ENCODE measurements around the gene TAS2R20. TPM values are rescaled to one million over a fixed set of nuclear protein-coding genes. Genes with fewer than 3 reads are reported as not detected.

The TAS2R20 gene
- total and polyA plus RNA-seq, 11 donors, result 0.18 to 1.1 (median 0.52) TPM; not detected in 1

DNA sequence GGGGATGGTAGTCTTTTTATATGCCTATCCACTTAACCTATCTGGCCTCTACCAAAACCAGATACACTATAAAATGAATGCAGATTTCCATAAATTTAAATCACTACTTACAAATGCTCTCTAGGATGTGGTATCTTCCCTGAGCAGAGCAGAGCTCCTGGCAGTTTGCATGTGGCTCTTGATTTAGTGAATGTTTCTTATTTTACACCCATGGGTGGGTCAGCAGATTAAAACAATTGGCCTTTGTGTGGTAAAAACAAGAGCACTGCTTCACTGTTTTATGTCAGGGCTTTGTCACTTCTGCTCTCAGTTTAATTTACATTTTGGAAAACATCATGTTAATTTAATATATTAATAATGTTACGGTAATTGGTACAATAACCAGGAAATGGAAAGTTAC is 18.8 kb upstream of the TAS2R20 start:
- no peak for ATAC-seq
- H3K27me3 ChIP-seq, result no peaks in the 10 kb centered on the region
- peaks cover 0 to 2% (median 0%) of the 10 kb centered on the region in 9 donors for H3K36me3 ChIP-seq
- H3K9me3 ChIP-seq, result no peaks in the 10 kb centered on the region
- TF ChIP-seq POLR2A (IDR thresholded peaks at IDR 0.05), result no peak
- TF ChIP-seq, protein P1, sequence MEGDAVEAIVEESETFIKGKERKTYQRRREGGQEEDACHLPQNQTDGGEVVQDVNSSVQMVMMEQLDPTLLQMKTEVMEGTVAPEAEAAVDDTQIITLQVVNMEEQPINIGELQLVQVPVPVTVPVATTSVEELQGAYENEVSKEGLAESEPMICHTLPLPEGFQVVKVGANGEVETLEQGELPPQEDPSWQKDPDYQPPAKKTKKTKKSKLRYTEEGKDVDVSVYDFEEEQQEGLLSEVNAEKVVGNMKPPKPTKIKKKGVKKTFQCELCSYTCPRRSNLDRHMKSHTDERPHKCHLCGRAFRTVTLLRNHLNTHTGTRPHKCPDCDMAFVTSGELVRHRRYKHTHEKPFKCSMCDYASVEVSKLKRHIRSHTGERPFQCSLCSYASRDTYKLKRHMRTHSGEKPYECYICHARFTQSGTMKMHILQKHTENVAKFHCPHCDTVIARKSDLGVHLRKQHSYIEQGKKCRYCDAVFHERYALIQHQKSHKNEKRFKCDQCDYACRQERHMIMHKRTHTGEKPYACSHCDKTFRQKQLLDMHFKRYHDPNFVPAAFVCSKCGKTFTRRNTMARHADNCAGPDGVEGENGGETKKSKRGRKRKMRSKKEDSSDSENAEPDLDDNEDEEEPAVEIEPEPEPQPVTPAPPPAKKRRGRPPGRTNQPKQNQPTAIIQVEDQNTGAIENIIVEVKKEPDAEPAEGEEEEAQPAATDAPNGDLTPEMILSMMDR (IDR thresholded peaks at IDR 0.05), result no peak
- no peak for DNase-seq
- H3K4me1 ChIP-seq, result peaks cover 0 to 4% (median 0%) of the 10 kb centered on the region in 12 donors
- H3K4me3 ChIP-seq, result no peak overlapping the region
- WGBS, 4 donors, result 34 to 92% (median 84%) methylated on average over 1 of the region's 1 CpG
- intact Hi-C loops (cut with DNase I), result loop anchor here in 5 of 10 donors (5.0 kb wide), 1 partner anchor 55 kb away; no protein-coding TSS in a partner anchor
- no peak overlapping the region for H3K27ac ChIP-seq

DNA sequence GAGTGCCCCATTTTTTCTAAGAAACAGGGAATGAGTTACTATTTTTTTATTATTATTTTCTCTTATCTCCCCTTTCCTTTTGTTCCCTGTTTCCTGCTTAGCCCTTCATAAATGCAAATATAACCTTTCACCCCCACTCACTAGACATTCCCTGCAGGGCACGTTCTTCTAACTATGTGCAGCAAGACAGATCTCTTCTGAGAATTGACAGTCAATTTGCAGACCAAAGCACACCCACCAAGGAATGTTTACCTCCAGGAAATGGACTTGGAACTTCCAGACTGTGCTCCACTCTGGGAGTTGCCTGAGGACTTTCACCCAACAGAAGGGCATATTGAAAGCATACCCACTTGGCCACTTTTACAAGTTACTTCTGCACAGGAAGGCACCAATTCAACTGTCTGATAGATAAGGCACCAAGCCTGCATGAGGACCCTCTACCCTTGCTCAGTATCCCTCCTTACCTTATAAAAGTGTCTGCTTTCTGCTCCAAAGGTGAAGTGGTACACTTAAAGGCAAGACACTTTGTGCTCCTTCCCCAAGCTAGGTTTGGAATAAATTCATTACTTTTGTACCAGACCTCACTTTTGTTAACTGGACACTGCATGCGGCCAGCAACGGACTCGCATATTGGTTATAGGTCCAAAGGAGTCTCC is 17.8 kb upstream of the TAS2R20 start:
- peaks cover 0 to 4% (median 0%) of the 10 kb centered on the region in 12 donors for H3K4me1 ChIP-seq
- TF ChIP-seq POLR2A (IDR thresholded peaks at IDR 0.05), result no peak
- TF ChIP-seq, protein P1 (IDR thresholded peaks at IDR 0.05), result no peak
- no peak overlapping the region for H3K4me3 ChIP-seq
- no peaks in the 10 kb centered on the region for H3K9me3 ChIP-seq
- H3K27ac ChIP-seq, result no peak overlapping the region
- WGBS, 4 donors, result 81 to 89% (median 87%) methylated on average over 4 of the region's 4 CpGs
- DNase-seq (no peak), ATAC-seq (no peak)
- H3K27me3 ChIP-seq, result no peaks in the 10 kb centered on the region
- intact Hi-C loops (cut with DNase I), result loop anchor here in 5 of 10 donors (5.0 kb wide), 1 partner anchor 56 kb away; no protein-coding TSS in a partner anchor
- H3K36me3 ChIP-seq, result peaks cover 0 to 2% (median 0%) of the 10 kb centered on the region in 9 donors

GRCh38 chr12:11014234-11014633 is 16.1 kb upstream of the TAS2R20 start:
- Histone ChIP-seq H3K4me3 (no peak overlapping the region), H3K9me3 (no peaks in the 10 kb centered on the region), H3K27ac (no peak overlapping the region), H3K36me3 (peaks cover 0 to 2% (median 0%) of the 10 kb centered on the region in 9 donors), H3K4me1 (peaks cover 0 to 4% (median 0%) of the 10 kb centered on the region in 12 donors), H3K27me3 (no peaks in the 10 kb centered on the region)
- no peak for TF ChIP-seq POLR2A (IDR thresholded peaks at IDR 0.05)
- TF ChIP-seq, protein P1 (IDR thresholded peaks at IDR 0.05), result no peak
- no peak for DNase-seq
- no peak for ATAC-seq
- intact Hi-C loops (cut with DNase I), result no loop called here

- no peak for DNase-seq
- no peak for ATAC-seq
- intact Hi-C loops (cut with DNase I), result no loop called here
- no peaks in the 10 kb centered on the region for H3K36me3 ChIP-seq
- TF ChIP-seq, protein P1 (IDR thresholded peaks at IDR 0.05), result no peak
- no peak for TF ChIP-seq POLR2A (IDR thresholded peaks at IDR 0.05)
- no peaks in the 10 kb centered on the region for H3K4me1 ChIP-seq
- no peaks in the 10 kb centered on the region for H3K27me3 ChIP-seq
- H3K4me3 ChIP-seq, result no peak overlapping the region
- H3K9me3 ChIP-seq, result no peaks in the 10 kb centered on the region
- no peak overlapping the region for H3K27ac ChIP-seq
- 95 to 100% (median 96%) methylated on average over 1 of the region's 1 CpG for WGBS, 4 donors
Observed at GRCh38 chr12:11007608-11008007, 9.5 kb upstream of the TAS2R20 start.

All from heart left ventricle (tissue), 16 donors.